Measurements from ENCODE around the gene ST6GALNAC1. TPM values are rescaled to one million over a fixed set of nuclear protein-coding genes. Genes with fewer than 3 reads are reported as not detected.

ST6GALNAC1 gene
- total and polyA plus RNA-seq, 2 of the 8 experiments (the other 6 are each of a cell fraction or from before 2014, with no cell fraction given): not detected

DNA sequence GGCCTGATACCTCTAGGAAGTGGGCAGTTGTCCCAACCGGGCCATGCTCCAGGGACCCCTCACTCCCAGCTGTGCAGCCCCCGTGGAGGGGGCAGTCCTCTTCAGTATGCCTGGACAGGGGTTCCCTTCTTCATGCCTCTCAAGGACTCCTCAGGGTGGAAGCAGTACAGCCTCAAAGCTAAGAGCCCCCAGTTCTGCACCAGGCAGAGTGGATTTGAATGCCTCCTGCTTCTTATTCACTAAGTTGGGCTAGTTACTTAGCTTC is 23.9 kb upstream of the ST6GALNAC1 start:
- H3K79me1 ChIP-seq (ENCODE audit: low read depth, low read length): no peaks in the 10 kb centered on the region
- peaks cover 1 to 10% (median 7%) of the 10 kb centered on the region in 4 experiments for H3K4me1 ChIP-seq (replicated peaks in 1 of 4; ENCODE audit: control insufficient read depth in 3 of 4, insufficient read depth in 4 of 4, low read length in 3 of 4)
- no peak overlapping the region for H3K4me3 ChIP-seq (ENCODE audit: extremely low read depth in 1 of 4, insufficient read depth in 2 of 4, low read depth in 3 of 4, low read length in 4 of 4)
- no peak overlapping the region for H3K27ac ChIP-seq (ENCODE audit: low read depth, low read length)
- H2BK15ac ChIP-seq (ENCODE audit: low read length): no peak overlapping the region
- CTCF ChIA-PET (ENCODE audit: partially characterized antibody): interaction anchor here (0.5 to 2.3 kb wide), 6 partner anchors 9 to 110 kb away, joined by 3 to 6 read pairs (median 4); no protein-coding TSS in a partner anchor
- no peak for TF ChIP-seq SIN3A (conservative IDR thresholded peaks at IDR 0.05 in 1 of 2, IDR thresholded peaks at IDR 0.05 in 1 of 2; ENCODE audit: low read depth in 1 of 2, low read length in 2 of 2)
- TF ChIP-seq SUZ12 (IDR thresholded peaks at IDR 0.05; ENCODE audit: low read length): no peak
- no peak for TF ChIP-seq BCL11A (IDR thresholded peaks at IDR 0.05; ENCODE audit: low read depth in 2 of 2, low read length in 2 of 2)
- no peak for TF ChIP-seq JUN (IDR thresholded peaks at IDR 0.05; ENCODE audit: low read depth, low read length)
- TF ChIP-seq POU5F1 (IDR thresholded peaks at IDR 0.05; ENCODE audit: low read depth, low read length): no peak
- no peak for TF ChIP-seq SAP30 (IDR thresholded peaks at IDR 0.05; ENCODE audit: insufficient read depth, insufficient replicate concordance, low read length)
- no peak for TF ChIP-seq TCF12 (IDR thresholded peaks at IDR 0.05; ENCODE audit: low read depth, low read length)
- no peak for TF ChIP-seq KDM1A (IDR thresholded peaks at IDR 0.05; ENCODE audit: borderline replicate concordance, low read length)
- TF ChIP-seq EGR1 (IDR thresholded peaks at IDR 0.05; ENCODE audit: borderline replicate concordance, low read depth, low read length): no peak
- TF ChIP-seq RAD21 (IDR thresholded peaks at IDR 0.05 in 1 of 2, conservative IDR thresholded peaks at IDR 0.05 in 1 of 2; ENCODE audit: low read depth in 2 of 2, low read length in 2 of 2): no peak
- H3K36me3 ChIP-seq (ENCODE audit: control insufficient read depth in 2 of 4, insufficient read depth in 4 of 4, low read length in 3 of 4): no peaks in the 10 kb centered on the region
- no peaks in the 10 kb centered on the region for H3K27me3 ChIP-seq (replicated peaks in 1 of 4; ENCODE audit: control insufficient read depth in 3 of 4, extremely low read depth in 1 of 4, insufficient read depth in 3 of 4, low read length in 3 of 4)
- H2BK20ac ChIP-seq (ENCODE audit: low read length): no peak overlapping the region
- H4K91ac ChIP-seq (replicated peaks; ENCODE audit: insufficient read length, low read length): no peak overlapping the region
- 0 out of 2 replicates have a peak overlapping the region, but pooled peaks have one; percentile 45 for H2AFZ ChIP-seq (ENCODE audit: low read length)
- no peak overlapping the region for H3K18ac ChIP-seq (ENCODE audit: extremely low read depth, low read length)
- no peak overlapping the region for H2BK120ac ChIP-seq (replicated peaks; ENCODE audit: low read depth, low read length)
- no peak overlapping the region for H2BK5ac ChIP-seq (ENCODE audit: low read depth, low read length)
- 70% methylated on average over 2 of the region's 2 CpGs; no CpG with 5 or more reads in 1 of the 2 experiments for WGBS, 2 experiments (ENCODE audit: extremely low coverage in 1 of 2, insufficient coverage in 1 of 2, insufficient read length in 1 of 2, insufficient replicate concordance in 2 of 2, low coverage in 1 of 2, low lambda C conversion rate in 2 of 2, missing lambda C conversion rate in 1 of 2)
- H3K9ac ChIP-seq (replicated peaks in 1 of 4; ENCODE audit: extremely low read depth in 1 of 4, low read depth in 3 of 4, low read length in 3 of 4): no peak overlapping the region
- H3K23ac ChIP-seq (ENCODE audit: insufficient read length): no peak overlapping the region
- H4K5ac ChIP-seq (ENCODE audit: insufficient read length, low read depth, low read length): no peak overlapping the region
- no peak overlapping the region for H3K4ac ChIP-seq (replicated peaks; ENCODE audit: insufficient read length, low read depth, low read length)
- H3K4me2 ChIP-seq (ENCODE audit: insufficient read depth in 1 of 2, low read depth in 2 of 2, low read length in 2 of 2): no peak overlapping the region
- H3K56ac ChIP-seq (replicated peaks; ENCODE audit: insufficient read length, low read depth, low read length): no peak overlapping the region
- H3K23me2 ChIP-seq (ENCODE audit: low read depth, low read length): peaks cover 9% of the 10 kb centered on the region
- H2BK12ac ChIP-seq (ENCODE audit: low read depth, low read length): no peak overlapping the region
- DNase-seq (ENCODE audit: low read depth in 1 of 2, low spot score in 2 of 2) (no peak), FAIRE-seq (no peak)
- no peak overlapping the region for H3K14ac ChIP-seq (ENCODE audit: insufficient read length)
- H4K20me1 ChIP-seq (replicated peaks in 1 of 2; ENCODE audit: control insufficient read depth in 1 of 2, insufficient read depth in 2 of 2, low read length in 2 of 2): no peaks in the 10 kb centered on the region
- no peaks in the 10 kb centered on the region for H3K9me3 ChIP-seq (ENCODE audit: insufficient read depth in 2 of 2, low read depth in 1 of 2, low read length in 1 of 2)
- H3K79me2 ChIP-seq (ENCODE audit: control insufficient read depth in 1 of 2, insufficient read depth in 2 of 2, low read length in 2 of 2): no peaks in the 10 kb centered on the region
- H4K8ac ChIP-seq (ENCODE audit: extremely low read depth, insufficient read depth, low read length): no peak overlapping the region
- no peak overlapping the region for H2AK5ac ChIP-seq (ENCODE audit: low read depth, low read length)
- POLR2A ChIA-PET (ENCODE audit: partially characterized antibody): no interaction called here
